KBM-7 (cell line): ENCODE data around the gene ZCCHC2.
A peak's percentile ranks its signal among the peaks of the same experiment; 100 is the strongest.

Experiments used
- DNase-seq: peaks from one replicate; pipeline ENCODE4 v3.0.0-alpha.2; 2015
- in situ Hi-C: fragments of 300-500 bp; cut with MboI; formaldehyde crosslinking; loops from 2 replicates; pipeline ENCODE4 v1.14.3; 2020; ENCODE audit warnings: low sequenced_read_pairs, low pct_unique_long_range_greater_than_20kb, mixed read lengths

Gene ZCCHC2

GRCh38 chr18:62590799-62591590, 68.2 kb downstream of the ZCCHC2 start:
- in situ Hi-C loops, result loop anchor here (25.0 kb wide), 1 partner anchor 746 kb away; no protein-coding TSS in a partner anchor
- no peak for DNase-seq

- no peak for DNase-seq
- in situ Hi-C loops, result loop anchor here (25.0 kb wide), 1 partner anchor 741 kb away; no protein-coding TSS in a partner anchor
Observed at GRCh38 chr18:62596145-62597005, 73.5 kb downstream of the ZCCHC2 start.

- no peak for DNase-seq
- in situ Hi-C loops, result loop anchor here (25.0 kb wide), 1 partner anchor 385 kb away; no protein-coding TSS in a partner anchor
Observed at GRCh38 chr18:62601871-62602270, 79.0 kb downstream of the ZCCHC2 start.

- DNase-seq, result no peak
- in situ Hi-C loops, result loop anchor here (25.0 kb wide), 1 partner anchor 385 kb away; no protein-coding TSS in a partner anchor
Observed at GRCh38 chr18:62602706-62603105, 79.9 kb downstream of the ZCCHC2 start.

DNA sequence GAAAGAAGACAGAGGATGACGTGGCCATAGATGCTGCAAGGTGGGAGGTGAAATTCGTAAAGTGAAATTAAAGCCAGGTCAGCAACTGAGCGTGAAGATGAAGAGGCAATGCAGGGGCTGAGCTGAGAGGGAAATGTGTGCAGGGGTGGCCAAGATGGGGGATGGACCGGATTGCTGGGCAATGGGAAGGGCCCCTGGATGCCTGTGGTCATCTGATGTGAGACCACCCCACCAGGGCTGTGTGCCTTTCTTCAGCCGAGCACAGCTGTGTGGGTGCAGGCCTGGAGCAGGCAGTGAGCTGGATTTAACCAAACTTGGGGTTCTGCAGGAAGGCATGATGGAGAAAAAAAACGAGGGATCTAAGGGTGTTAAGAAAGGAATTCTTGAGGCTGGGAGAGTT, 80.4 kb downstream of the ZCCHC2 start:
- DNase-seq, result no peak
- in situ Hi-C loops, result loop anchor here (25.0 kb wide), 1 partner anchor 384 kb away; no protein-coding TSS in a partner anchor

DNA sequence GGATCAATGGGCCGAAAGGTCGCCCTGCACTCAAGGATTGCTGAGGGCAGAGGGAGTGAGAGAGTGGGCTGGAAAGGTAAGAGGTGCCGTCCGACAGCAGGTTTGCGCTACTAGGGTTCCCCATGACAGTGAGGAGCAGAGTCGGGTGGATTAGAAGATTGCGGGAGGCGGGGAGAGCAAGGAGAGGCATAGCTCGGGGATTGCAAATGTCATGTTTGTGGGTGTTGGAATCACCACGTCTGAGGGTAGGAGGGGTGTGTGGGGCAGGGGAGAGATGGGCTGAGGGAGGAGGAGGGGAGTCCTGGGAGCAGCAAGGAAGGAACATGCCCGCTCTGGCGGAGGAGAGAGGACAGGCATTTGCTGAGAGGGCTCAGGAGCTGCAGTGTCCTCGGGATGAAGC, 81.2 kb downstream of the ZCCHC2 start:
- no peak for DNase-seq
- in situ Hi-C loops, result loop anchor here (25.0 kb wide), 1 partner anchor 383 kb away; no protein-coding TSS in a partner anchor

- DNase-seq, result no peak
- in situ Hi-C loops, result loop anchor here (25.0 kb wide), 1 partner anchor 382 kb away; no protein-coding TSS in a partner anchor
Observed at GRCh38 chr18:62605685-62606084, 82.9 kb downstream of the ZCCHC2 start.

DNA sequence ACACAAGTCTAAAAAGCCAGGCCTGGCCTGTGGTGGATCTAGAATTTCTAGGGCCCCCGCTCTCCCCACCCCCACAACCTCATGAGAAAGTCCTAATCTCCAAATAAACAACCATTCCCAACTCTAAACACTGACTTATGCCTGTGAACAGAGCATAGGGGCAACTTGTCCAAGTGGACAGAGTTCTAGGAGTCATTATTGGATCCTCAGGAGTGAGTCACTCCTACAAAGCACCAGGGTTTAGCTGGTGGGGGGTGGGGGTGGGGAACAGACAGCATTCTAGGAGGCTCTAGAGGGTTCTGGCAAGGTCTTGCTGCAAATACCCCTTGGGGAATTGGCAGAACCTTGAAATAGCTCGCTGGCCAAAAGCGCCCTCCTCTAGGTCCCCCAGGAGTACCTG, 83.3 kb downstream of the ZCCHC2 start:
- in situ Hi-C loops, result loop anchor here (25.0 kb wide), 1 partner anchor 381 kb away; no protein-coding TSS in a partner anchor
- no peak for DNase-seq

GRCh38 chr18:62607302-62607701, 84.5 kb downstream of the ZCCHC2 start:
- no peak for DNase-seq
- in situ Hi-C loops, result loop anchor here (25.0 kb wide), 1 partner anchor 380 kb away; no protein-coding TSS in a partner anchor

GRCh38 chr18:62607708-62608428, 85.0 kb downstream of the ZCCHC2 start:
- no peak for DNase-seq
- in situ Hi-C loops, result loop anchor here (25.0 kb wide), 1 partner anchor 379 kb away; no protein-coding TSS in a partner anchor

- no peak for DNase-seq
- in situ Hi-C loops, result loop anchor here (25.0 kb wide), 1 partner anchor 378 kb away; no protein-coding TSS in a partner anchor
Observed at GRCh38 chr18:62609764-62610163, 86.9 kb downstream of the ZCCHC2 start.

DNA sequence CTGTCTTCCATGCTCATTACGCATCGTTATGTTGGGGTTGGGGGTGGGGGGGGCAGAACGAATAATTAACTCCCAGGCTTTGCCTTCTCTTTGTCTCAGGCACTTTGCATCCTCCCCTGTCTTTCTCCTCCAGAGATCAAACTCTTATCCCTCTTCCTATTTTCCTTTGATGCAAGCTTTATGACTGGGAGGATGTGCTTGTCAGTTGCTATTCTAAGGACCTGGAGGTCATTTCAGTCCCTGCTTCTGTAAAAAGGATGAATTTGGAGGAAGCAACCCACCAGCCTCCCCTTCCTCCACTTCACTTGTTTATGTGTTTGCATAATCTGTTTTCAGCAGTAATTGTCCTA, 87.5 kb downstream of the ZCCHC2 start:
- DNase-seq, result no peak
- in situ Hi-C loops, result loop anchor here (25.0 kb wide), 1 partner anchor 377 kb away; no protein-coding TSS in a partner anchor

DNA sequence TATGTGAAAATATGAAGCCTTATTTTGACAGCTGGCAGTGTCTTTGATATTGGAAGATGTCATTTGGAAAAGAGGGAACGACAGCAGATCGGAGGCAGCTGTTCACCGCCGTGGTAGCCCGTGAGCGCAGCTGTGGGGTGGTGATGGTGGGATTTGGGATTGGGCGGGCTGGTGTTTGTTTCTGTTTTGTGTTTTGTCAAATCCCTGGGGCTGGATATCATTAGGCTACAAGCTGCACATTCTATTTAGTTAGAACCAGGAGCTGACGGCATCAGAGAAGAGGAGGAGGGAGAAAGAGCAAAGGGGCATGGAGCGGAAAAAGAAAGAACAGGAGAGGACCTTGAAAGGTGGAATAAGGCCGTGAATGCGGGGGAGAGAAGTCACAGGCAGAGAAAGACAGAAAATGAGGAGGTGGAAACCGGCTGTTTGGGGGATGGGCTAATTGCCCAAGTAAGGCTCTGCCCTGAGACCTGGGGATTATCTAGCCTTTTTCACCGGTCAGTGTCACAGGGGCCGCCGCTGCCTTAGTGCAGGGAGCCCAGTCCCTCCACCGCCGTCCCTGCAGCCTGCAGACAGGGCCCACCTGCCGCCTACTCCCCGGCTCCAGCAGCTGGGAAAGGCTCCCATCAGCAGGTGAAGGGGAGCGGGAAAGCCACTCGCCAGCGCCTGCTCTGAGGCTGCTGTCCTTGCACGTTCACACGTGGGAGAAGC, 88.0 kb downstream of the ZCCHC2 start:
- DNase-seq, result no peak
- in situ Hi-C loops, result loop anchor here (25.0 kb wide), 1 partner anchor 376 kb away; no protein-coding TSS in a partner anchor

DNA sequence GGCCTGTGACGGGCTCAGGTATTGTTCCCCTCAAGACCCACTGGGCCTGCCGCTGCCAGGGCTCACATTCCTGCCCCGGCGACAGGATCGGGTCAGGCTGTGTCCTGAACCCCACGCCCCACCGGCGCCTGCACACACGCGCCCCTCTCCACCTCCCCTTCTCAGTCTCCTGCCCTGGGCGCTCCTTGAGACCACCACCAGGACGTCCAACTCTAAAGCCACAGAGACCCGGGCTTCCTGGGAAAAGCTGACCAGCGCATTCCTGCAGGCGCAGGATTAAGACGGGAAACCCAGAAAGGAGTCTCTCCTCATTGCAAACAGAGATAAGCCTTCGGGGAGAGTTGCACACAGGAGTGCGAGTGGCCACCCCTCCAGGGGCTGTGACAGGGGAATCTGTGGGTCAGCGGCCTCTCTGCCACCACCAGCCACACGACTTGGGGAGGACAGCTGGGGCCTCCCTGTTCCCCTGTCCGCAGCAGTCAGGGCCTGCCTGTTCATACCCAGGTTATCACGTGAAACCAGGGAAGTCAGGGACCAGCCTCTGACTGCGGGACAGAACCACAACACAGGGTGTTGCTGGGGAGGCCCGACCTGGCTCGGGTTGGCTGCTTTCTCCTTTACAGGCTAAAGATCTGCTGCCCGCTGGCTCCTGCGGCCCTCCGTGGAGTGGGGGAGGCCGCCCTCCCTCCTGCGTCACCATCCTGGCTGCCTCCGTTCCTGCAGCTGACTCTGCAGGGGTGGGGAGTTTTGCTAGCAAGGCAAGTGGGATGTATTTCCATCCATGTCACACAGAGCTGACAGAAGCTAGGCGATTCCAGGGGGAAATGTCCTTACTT, 88.8 kb downstream of the ZCCHC2 start:
- in situ Hi-C loops, result loop anchor here (25.0 kb wide), 1 partner anchor 376 kb away; no protein-coding TSS in a partner anchor
- no peak for DNase-seq

DNA sequence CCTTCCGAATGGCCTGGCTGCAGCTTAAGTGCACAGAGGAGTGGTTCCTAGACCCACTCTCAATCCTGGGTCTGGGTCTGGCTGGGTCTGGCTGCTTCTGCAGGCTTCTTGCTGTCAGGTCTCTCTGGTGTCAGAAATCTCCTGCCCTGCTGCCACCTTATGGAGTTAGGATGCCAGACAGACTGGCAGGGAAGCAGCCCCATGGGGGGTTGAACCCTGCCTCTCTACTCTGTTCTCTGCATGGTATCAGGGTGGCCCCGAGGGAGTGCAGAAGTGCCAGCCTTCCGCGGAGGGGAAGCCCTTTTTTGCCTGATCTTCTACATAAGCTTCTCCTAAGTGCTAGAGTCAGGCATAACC, 89.4 kb downstream of the ZCCHC2 start:
- DNase-seq, result no peak
- in situ Hi-C loops, result loop anchor here (25.0 kb wide), 1 partner anchor 375 kb away; no protein-coding TSS in a partner anchor

DNA sequence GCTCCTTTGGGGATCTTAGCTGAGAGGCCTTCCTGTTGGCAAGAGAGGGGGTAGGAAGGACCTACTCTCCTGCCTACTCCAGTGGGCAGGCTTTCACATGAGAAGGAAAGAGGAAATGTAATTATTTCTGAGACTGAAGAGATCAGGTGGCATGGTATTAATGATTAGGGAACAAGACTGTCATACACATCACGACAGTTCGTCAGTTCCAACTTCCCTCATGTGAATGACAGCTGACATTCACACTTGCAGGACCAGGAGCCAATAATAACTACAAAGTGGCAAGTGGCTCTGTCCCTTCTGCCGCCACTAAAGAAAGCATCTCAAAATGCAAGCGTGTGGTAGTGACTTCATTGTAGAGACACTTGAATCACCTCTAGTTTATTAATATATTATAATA, 90.0 kb downstream of the ZCCHC2 start:
- no peak for DNase-seq
- in situ Hi-C loops, result loop anchor here (25.0 kb wide), 1 partner anchor 375 kb away; no protein-coding TSS in a partner anchor

DNA sequence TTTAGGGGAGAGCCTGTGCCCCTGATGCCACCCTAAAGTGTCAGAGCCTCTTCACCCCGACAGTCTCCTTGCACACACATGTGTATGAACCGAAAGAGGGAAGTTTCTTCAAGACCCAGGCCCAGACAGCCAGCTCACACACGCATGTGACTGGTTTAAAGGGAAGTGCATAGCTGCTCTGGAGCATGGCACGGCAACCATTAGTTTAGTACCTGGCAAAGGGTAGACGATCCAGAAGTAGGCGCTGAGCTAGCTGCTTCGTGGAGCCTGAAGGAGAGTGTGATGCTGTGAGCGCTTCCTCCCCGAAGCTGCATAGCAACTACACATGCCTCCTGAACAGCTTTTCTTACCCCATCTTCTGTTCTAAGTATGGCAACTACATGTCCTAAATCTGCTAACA, 91.7 kb downstream of the ZCCHC2 start:
- DNase-seq, result peak; percentile 9
- in situ Hi-C loops, result loop anchor here (25.0 kb wide), 1 partner anchor 373 kb away; no protein-coding TSS in a partner anchor
